D341Med (cell line): Measurements from ENCODE around the gene RASGEF1C.
"Not testable (repeated sequence)": the region's sequence is repeated elsewhere in the genome, so short reads cannot be mapped to it uniquely, and the experiment has no call there.

Source experiments
- DNase-seq: peaks from one replicate; pipeline ENCODE4 v3.0.0; 2012; ENCODE audit warnings: low spot score

The RASGEF1C gene

GRCh38 chr5:180210961-180211760, 2.1 kb upstream of the RASGEF1C start:
- no peak for DNase-seq

GRCh38 chr5:180210077-180210476, 1.1 kb upstream of the RASGEF1C start:
- not testable (repeated sequence) for DNase-seq

- peak; percentile 85 for DNase-seq
These were observed 453 bp downstream of the RASGEF1C start for GRCh38 chr5:180208435-180209081.

- DNase-seq, result no peak
These were observed 975 bp downstream of the RASGEF1C start for GRCh38 chr5:180208038-180208434.

- DNase-seq, result no peak
These were observed 1.4 kb downstream of the RASGEF1C start for GRCh38 chr5:180207593-180207992.

- DNase-seq, result no peak
These were observed 2.0 kb downstream of the RASGEF1C start for GRCh38 chr5:180206993-180207392.

- DNase-seq, result no peak
These were observed 3.1 kb downstream of the RASGEF1C start for GRCh38 chr5:180205916-180206315.

- no peak for DNase-seq
These were observed 4.7 kb downstream of the RASGEF1C start for GRCh38 chr5:180204276-180204819.

- DNase-seq, result no peak
These were observed 6.0 kb downstream of the RASGEF1C start for GRCh38 chr5:180202939-180203573.

- peak; percentile 84 for DNase-seq
These were observed 7.7 kb downstream of the RASGEF1C start for GRCh38 chr5:180201051-180201987.

- DNase-seq, result no peak
These were observed 9.6 kb downstream of the RASGEF1C start for GRCh38 chr5:180199390-180199789.

GRCh38 chr5:180198208-180198607, 10.8 kb downstream of the RASGEF1C start:
- no peak for DNase-seq

GRCh38 chr5:180197016-180197702, 11.9 kb downstream of the RASGEF1C start:
- DNase-seq, result no peak

- DNase-seq, result no peak
These were observed 14.3 kb downstream of the RASGEF1C start for GRCh38 chr5:180194410-180195345.

- no peak for DNase-seq
These were observed 15.1 kb downstream of the RASGEF1C start for GRCh38 chr5:180193749-180194375.

- no peak for DNase-seq
These were observed 17.3 kb downstream of the RASGEF1C start for GRCh38 chr5:180191716-180192115.

GRCh38 chr5:180187767-180188166, 21.2 kb downstream of the RASGEF1C start:
- no peak for DNase-seq

- no peak for DNase-seq
These were observed 28.2 kb downstream of the RASGEF1C start for GRCh38 chr5:180180846-180181245.

- DNase-seq, result no peak
These were observed 28.6 kb downstream of the RASGEF1C start for GRCh38 chr5:180180421-180180820.
